T1000 (cell line): ENCODE measurements around the gene ACCS.
A peak's percentile ranks its signal among the peaks of the same experiment; 100 is the strongest.

Experiments
- DNase-seq: peaks from one replicate; lab custom pipeline; 2025; ENCODE audit warnings: mixed read lengths; lab: John Stamatoyannopoulos, UW

The ACCS gene

DNA sequence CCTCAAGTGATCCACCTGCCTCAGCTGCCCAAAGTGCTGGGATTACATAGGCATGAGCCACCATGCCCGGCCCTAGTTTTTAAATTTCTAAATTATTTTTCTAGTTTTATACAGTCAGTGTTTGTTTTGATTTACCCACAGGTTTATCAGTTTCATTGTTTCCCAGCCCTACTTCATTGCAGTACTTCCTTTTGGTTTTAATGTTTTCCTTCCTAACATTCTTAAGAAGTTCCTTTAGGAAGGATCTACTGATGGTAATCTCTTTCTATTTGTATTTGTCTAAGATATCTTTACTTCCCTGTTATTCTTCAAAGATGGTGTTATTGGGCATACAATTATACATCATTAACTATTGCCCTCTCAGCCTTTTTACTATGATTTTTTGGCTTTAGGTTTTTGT is 24.5 kb downstream of the ACCS start:
- DNase-seq = no peak

DNA sequence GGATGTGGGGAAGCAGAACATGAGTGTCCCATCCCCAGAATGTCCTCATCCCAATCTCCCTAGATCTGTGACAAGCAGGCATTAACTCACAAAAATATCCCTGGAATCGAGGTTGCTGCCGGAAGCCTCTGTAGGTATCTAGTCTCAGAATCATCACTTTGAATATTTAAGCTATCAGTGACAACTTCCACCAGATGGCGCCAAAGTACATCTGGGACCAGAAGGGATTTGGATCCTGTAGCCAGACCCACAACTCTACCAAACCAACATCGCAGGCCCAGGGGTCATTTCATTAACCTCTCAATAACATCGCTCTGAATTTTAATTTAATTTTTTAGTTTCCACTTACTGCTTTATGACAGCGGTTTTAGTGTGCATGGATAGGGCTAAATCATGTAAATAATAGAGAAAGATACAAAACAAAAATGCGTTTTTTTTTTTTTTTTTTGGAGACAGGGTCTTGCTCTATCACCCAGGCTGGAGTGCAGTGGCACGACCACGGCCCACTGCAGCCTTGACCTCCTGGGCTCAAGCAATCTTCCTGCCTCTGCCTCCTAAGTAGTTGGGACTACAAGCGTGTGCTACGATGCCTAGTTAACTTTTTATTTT is 28.3 kb downstream of the ACCS start:
- DNase-seq = peak; percentile 48

DNA sequence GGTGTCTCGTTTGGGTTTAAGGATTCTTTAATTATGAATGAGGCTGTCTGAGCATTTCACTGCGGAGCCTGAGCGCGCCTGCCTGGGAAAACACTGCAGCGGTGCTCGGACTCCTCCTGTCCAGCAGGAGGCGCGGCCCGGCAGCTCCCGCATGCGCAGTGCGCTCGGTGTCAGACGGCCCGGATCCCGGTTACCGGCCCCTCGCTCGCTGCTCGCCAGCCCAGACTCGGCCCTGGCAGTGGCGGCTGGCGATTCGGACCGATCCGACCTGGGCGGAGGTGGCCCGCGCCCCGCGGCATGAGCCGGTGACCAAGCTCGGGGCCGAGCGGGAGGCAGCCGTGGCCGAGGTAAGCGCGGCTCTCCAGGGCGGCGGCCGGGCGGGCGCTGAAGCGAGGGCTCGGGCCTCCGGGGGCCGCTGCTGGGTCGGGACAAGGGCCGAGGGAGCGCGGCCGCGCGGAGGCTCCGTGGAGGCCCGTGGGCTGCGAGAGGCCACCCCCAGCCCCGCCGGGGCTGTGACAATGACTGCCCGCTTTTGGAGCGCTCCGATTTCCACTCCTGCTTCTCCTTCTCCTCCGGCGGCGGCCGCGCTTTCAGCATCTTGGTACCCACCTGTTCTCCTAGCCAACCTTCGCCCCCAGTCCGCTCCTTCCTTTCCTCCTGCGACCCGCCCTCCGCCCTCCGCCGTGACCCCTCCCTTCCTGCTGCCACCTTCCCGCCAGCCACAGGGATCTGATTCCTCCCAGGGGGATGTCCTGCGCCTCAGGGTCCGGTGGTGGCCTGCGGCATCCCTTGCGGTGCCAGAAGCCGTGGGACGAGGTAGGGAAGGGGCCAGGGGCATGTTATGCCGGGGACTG is 29.7 kb downstream of the ACCS start, which contains the start of gene EXT2:
TSS of gene EXT2 (plus strand) at position 173 of the 854 bp plus-strand sequence. CDS start 12,035 bp downstream, outside the sequence.
- DNase-seq = peak; percentile 79

DNA sequence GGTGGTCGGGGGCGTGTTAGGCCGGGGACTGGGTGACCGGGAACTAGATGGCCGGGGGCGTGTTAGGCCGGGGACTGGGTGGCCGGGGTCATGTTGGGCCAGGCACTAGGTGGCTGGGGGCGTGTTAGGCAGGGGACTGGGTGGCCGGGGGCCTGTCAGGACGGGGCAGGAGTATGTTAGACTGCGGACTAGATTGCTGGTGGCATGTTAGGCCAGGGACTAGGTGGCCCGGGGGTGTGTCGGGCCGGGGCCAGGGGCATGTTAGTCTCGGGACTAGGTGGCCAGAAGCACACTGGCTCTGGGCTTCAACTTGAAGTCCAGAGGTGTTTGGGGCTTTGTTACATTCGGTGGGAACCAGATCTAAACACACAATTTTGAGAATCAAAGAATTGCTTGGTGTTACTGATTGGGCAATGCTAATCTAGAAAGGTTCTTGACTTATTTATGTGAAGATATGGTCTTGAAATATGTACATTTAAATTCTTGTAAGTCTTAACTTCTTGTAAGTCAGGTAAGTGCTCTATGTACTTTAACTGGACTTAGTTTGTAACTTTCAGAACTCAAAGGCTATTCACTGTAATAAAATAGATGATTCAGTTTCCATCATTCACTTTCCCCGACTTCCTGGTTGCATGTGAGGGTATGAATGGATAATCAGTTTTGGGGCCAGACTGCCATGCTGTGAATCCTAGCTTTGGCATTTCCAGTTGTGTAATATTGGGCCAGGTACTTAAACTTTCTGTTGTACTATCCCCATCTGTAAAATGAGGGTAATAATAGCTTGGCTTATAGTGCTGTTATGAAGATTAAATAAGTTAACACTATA is 30.5 kb downstream of the ACCS start:
- DNase-seq = no peak

DNA sequence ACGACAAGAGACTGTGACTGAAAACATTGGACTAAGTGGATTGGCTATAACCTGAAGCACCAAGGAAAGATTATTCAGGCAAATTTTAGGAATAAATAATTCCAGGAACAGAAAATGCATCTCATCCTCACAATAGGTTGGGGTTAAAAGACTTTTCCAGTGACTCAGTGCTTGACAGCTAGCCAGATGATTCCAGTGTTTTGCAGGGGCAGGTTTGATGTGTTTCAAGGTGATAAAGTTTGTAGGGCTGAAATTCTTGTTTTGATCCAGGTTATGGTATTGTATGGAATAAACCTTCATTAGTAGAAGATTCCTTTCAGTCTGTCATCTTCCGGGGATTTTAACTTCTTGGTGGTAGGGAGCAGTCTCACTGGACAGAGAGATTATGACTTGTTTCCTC is 31.8 kb downstream of the ACCS start:
- DNase-seq = no peak

DNA sequence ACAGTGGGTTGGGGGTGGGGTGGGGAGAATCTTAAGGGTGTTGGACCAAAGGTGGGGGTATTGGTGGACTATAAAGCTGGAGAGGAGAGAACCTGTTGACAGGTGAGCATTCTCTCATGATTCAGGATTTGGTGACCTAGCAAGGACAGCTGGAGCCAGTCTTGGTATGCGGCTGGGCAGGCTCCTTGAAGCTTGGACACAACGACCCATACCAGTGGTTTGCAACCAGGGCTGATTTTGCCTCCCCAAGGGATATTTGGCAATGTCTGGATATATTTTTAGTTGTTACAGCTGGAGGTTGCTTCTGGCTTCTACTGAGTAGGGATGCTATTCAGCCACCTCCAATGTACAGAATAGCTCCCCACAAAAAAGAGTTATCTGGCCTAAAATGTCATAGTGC is 35.0 kb downstream of the ACCS start:
- DNase-seq = no peak

DNA sequence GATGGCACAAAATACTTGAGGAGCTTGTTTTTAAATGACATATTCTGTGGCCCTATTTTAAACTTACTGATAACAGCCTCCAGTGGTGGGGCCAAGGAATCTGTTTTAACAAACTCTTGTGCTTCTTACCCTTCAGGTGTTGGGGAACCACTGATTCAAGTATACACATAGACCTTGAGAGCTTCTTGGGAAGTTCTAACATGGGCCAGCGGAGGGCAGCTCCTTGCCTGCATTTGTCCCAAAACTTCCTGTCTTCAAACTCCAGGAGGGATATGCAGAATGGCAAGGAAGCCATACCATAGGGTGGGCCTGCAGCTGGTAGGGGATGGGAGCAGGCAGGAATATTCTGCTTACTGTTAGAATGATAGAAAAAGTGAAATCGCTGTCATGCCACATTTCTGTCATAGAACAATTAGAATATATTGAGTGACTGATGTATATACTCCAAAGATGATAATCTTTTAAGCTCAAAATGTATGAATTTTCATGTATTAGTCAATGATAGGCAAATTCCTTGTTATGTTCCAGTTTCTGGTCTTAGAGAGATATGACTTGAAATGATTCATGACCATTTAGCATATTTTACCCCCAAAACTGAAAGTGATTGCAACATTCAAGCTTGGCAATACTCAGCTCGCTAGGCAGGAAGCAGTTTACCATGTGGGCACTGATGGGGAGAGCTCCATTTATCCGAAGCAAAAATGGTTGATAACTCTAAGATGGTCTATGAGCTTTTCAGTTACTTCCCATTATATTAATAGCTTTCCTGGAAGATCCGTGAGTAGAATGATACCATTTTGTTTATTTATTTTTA is 38.6 kb downstream of the ACCS start:
- DNase-seq = no peak

DNA sequence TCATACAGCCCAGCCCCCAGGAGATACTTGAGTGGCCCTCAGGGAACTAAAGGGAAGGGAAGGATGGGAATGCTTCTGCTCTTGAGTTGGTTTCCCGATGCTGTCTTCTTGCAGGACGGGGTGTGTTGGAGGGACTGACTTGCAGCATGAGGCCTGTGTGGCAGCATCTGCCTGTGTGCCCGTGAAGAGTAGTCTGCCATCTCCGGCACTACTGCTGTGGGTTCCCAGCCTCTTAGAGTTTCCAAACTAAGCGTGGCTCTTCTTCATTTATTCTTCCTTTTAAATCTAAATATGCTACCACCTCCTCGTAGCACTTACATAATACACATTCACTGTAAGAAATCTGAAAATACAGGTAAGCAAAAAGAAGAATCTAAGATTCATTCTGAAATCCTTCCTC is 42.2 kb downstream of the ACCS start:
- DNase-seq = no peak

DNA sequence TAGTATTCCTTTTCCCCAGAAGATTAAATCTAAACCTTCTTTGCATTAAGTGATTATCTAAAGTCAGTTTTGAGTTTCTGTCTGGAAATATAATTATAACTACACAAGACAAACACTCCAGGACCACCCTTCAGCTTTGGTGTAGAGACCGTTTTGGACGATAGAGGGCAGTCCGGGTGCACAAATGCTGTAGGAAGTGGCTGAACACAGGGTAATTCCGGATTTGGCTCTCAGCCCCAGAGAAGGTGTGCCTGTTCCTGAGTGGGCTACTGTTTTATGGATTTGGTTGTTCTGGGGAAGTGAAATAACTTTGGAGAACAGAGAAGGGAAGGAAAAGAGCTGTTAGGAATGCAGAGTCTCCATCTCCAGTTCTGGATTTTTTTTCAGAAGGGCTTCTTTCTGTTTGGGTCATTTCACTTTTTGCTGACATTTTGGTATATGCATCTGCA is 44.2 kb downstream of the ACCS start:
- DNase-seq = peak; percentile 32

DNA sequence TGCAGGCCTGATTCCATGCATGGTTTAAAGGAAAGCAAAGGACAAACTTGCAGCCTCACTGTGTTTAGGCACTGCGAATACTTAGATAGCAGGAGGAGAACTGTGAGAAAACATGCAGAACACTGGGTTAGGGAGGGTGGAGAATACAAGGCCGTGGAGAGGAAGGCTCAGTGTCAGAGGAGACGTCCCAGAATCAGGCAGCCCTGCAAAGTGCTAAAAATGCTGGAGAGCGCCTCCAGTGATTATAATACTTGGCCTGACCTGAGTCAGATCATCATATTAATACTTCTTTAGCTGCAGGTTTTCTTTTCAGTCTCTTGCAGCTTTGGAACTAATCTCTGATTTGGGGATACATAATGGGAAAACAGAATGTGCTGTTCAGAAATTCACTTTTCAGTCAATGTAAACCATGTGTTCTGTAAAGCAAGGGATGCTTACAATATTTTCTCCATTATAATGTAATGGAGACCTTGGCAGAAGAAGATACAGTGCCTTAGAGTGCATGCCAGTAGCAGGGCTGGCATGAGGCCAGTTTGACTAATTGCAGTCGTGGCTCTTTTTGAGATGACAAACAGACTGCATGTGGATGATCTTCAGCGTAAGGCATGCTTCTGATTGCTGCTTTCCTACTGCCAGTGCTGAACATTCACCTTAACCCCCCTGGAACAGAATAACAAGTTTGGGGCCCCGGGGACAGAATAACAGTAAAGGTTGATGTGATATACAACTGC is 46.2 kb downstream of the ACCS start:
- DNase-seq = peak; percentile 5

DNA sequence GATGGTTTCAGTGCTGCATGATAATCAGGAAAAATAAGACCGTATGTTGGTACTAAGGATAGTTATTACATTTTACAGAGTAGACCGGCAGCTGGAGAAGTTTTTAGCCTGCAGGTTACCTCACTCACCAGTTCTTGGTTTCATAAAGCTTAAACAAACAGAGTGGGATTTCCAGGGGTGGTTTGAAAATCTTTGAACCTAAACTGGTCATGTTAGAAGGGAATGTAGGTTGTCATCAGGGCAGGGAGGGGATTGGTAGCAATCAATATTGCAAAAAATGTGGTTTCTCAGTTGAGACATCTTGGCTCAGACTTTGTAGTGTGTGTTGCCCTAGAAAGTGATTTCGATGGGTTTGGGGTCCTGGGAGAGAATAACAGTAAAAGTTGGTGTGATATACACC is 46.9 kb downstream of the ACCS start:
- no peak for DNase-seq

DNA sequence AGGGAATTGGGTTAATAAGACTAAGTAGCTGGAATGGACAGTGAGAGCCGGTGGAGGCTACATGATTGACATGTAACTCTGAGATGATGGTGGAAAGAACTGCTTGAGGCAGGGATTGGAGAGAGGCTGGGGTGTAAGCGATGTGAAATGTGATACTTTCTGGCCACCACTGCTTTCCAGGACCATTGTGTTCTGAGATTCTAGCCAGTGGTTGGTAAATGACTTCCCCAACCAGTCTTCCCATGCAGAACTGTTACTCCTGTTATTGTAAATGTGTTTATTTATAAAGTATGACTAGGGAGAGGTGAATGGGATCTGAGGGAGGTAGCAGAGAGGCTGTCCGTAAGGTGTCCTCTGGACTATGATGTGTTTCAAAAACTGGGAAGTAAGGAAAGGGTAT is 47.5 kb downstream of the ACCS start:
- no peak for DNase-seq

DNA sequence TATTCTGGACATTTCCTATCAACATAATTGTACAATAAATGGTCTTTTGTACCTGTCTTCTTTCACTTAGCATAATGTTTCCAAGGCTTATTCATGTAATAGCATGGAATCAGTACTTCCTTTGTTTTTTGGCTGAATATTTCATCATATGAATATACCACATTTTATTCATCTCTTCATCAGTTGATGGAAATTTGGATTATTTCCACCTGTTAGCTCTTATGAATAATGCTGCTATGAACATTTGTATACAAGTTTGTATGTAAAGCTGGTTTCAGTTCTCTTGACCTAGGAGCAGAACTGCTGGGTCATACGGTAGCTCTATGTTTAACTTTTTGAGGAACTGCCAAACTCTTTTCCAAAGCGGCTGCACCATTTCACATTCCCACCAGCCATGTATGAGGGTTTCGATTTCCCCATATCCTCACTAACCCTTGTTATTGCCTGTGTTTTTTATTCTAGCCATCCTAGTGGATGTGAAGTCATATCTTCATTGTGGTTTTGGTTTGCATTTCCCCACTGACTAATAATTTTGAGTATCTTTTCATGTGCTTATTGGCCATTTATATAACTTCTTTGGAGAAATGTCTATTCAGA is 50.3 kb downstream of the ACCS start:
- DNase-seq = no peak

DNA sequence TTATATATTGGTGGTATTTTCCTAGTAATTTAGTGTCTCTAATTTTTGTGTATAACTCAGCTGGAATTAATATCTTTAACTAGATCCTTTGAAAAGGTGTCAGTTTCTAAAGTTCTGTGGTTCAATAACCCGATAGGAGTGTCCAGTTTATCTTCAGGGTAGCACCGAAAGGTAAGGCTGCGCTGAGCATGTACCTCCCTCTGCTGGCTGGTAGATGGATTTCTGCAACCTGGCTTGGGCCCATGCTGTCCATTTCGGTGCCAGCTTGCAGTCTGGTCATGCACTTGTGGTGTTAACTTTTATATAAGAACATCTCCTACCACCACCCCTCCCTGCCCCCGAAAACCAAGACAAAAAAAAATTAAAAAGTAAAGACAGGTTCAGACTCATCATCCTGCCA is 54.1 kb downstream of the ACCS start:
- DNase-seq = no peak

DNA sequence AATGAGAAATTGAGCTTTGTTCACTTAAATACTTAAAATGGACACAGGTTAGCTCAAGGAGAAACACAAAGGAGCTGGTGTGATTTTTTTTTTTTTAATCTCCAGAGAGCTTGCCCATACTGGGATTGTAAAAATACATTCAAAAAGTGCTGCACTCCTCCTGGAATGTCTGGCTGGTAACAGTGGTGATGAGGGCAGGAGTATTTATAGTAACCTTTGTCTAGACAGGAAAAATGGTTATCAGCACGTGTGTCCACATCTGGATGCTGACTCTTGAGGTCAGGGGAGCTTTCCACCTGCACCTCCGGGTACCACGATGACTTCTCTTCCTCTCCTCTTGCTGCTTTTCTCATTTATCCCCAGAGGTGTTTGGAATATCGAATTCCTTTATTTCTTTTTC is 59.5 kb downstream of the ACCS start:
- no peak for DNase-seq

DNA sequence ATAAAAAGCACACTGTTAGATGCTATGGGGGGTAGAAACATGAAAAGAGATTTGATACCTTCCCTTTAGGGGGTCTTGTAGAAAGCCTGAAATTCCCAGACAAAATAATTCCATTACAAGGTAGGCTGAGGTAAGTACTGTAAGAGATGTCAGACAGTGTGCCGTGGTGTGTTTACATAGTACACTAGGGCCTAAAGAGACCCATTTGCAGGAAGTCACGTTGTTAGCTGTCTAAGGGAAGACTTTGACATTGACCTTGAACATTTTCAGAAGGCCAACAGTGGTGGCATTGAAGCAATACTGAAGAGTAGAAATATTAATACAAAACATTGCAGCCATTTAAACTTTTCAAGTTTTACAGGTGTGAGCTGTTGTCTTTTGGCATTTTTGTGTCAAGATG is 60.2 kb downstream of the ACCS start:
- DNase-seq = no peak

DNA sequence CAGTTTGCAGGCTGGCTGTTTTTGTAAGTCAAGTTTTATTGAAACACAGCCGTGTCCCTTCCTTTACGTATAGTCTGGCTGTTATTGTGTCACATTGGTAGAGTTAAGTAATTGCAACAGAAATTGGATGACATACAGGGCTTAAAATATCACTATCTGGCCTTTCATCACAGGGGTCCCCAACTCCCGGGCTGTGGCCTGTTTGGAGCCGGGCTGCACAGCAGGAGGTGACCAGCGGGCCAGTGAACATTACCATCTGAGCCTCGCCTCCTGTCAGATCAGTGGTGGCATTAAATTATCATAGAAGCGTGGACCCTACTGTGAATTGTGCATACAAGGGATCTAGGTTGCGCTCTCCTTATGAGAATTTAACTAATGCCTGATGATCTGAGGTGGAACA is 61.1 kb downstream of the ACCS start:
- no peak for DNase-seq

DNA sequence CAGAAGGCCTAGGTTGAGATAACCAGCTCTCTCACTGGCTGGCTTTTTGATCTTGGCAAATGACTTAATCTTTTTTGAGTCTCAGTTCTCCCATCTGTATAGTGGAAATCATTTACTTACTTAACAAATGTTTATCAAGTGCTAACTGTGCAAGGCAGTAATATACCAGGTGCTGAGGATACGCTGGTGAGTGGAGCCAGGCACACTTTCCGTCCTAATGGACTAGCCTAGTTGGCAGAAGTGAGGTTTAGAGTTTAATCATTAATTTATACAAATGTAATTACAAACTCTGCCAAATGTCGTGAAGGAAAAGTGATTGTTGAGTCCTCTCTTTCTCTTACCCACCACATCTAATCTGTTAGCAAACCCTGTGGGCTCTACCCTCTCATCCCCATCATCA is 62.7 kb downstream of the ACCS start:
- no peak for DNase-seq

DNA sequence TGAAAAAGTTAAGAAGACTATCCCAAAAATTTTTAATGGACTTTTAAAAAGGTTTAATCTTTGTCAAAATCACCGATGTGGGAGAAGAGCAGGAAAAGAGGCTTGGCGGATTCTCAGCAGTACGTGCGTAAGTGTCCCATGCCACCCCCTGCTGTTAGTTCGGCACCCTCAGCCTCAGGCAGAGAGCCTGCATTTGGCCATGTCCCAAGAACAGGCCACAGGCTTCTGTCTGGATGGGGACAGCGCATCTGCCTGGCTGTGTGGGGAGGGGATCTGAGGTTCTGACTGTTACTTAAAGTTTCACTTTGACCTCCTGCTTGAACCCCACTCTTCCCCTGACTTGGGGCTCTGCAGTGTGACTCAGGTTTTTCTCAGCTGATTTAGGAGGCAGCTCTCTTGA is 64.7 kb downstream of the ACCS start:
- no peak for DNase-seq

DNA sequence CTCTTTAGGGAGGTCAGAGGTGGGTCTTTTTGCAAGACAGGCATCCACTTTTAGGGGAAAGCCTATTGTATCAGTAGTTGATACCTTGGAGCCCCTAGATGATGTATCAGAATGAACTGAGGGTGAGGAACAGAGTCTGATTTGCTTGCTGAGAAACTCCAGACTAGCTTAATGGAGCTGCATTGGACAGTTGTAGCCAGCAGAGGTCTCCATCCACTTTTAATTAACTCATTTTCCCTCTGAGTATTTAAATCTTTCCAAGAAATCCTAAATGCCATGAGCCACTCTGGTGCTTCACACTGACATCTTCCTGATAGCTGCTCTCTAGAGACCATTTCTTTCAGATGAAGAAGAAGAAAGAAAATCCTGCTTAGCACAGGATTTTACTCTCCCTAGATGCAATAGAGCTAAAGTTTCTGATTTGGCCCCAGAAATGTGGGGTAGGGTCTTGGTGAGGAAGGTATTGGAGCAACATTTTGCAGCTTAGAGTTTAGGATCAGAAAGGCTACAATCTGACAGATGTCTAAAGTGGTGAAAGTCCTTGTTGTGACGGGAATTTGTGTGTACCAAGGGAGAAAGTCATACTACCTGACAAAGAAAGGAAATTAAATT is 67.4 kb downstream of the ACCS start:
- no peak for DNase-seq
